H4 (cell line): ENCODE data around the gene NFATC1. TPM values are rescaled to one million over a fixed set of nuclear protein-coding genes. Genes with fewer than 3 reads are reported as not detected.
A peak's percentile ranks its signal among the peaks of the same experiment; 100 is the strongest.
"Not testable (repeated sequence)": the region's sequence is repeated elsewhere in the genome, so short reads cannot be mapped to it uniquely, and the experiment has no call there.

ENCODE experiments used
- DNase-seq: peaks from one replicate; pipeline ENCODE4 v3.0.0-alpha.2; 2015; ENCODE audit warnings: low spot score
- total RNA-seq: library from RNA; depleted of rRNA; stranded (reverse); fragments of >200 nt; shearing (Covaris generic); gene quantifications from 2 replicates; pipeline ENCODE4 v1.2.3, GENCODE V29; 2014

Gene NFATC1
- total RNA-seq, 1 experiment from 2014 or later, result 4.3 TPM

- no peak for DNase-seq
Observed at GRCh38 chr18:79476031-79476917, 80.5 kb downstream of the NFATC1 start.

DNA sequence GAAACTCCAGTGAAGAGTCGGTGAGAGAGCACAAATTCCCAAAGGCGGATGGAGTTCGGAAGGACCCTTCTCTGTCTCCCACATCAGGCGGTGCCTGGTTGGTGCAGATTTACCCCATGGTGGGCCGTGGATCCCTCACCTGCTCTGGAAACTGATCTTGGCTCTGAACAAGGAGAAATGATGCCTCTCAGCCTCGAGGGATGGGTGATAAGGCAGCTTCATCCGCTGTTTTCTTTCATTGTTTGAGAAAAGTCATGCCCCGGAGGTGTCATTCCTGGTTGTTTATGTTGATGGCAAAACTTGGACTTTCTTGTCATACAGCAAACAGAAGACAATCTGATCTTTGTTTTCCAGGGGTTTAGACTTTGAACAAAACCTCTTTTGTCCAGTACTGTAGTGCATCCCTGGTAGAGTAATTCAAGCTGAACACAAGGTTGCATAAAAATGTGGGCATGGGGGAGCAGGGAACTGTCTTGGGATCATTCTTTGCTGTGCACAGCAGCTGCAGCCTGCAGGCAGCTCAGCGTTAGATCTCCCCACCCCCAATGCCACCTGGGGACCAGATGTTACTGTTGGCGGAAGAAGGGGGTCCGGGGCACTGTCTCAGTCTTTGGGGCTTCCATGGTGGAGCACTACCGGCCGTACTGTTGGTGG, 81.3 kb downstream of the NFATC1 start:
- no peak for DNase-seq

- no peak for DNase-seq
Observed at GRCh38 chr18:79477711-79478483, 82.2 kb downstream of the NFATC1 start.

GRCh38 chr18:79478484-79479115, 82.9 kb downstream of the NFATC1 start:
- no peak for DNase-seq

DNA sequence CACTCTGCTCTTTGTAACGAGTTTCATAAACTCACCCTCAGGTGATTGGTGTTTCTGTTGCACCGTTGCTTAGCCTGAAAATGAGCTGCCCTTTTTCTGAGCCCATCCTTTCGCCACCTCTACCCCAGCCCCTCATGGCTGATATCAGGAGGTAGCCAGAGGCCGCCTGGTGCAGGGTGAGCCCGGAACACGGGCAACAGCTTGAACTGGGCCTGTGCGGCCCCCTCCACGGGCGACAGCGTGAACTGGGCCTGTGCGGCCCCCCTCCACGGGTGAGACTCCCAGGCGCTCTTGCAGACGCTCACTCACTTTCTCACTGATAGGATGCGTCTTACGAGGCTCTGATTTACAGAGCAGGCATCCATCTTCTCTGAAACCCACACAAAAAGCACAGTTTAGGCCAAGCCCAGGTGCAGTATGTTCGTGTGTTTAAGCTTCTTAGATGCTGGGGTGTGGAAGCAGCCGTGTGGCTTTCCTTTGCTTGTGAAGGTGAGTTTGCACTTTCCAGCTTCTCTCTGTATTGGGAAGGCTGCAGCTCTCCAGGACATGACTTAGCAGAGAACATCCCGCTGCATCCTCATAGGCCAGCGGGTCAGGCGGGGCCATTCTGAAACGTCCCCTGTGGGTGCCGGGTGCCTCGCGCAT, 83.5 kb downstream of the NFATC1 start:
- DNase-seq, result no peak

DNA sequence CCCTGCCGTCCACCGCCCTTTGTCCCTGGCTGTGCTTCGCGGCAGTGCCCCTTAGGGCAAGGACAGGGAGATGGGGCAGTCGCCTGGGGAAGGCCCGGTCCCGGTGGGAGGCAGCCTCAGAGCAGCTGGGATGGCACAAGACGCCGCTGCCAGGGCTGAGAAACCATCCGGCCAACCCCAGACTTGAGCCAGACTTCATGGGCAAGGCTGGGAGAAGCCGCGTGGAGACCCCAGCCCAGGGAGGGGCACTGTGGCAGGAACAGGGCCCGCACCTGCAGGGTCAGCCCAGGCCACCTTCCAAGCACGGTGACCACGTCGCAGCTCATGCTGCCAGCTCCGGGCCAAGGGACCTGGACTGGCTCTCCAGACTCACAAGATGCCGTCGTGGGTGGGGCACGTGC, 84.0 kb downstream of the NFATC1 start:
- no peak for DNase-seq

DNA sequence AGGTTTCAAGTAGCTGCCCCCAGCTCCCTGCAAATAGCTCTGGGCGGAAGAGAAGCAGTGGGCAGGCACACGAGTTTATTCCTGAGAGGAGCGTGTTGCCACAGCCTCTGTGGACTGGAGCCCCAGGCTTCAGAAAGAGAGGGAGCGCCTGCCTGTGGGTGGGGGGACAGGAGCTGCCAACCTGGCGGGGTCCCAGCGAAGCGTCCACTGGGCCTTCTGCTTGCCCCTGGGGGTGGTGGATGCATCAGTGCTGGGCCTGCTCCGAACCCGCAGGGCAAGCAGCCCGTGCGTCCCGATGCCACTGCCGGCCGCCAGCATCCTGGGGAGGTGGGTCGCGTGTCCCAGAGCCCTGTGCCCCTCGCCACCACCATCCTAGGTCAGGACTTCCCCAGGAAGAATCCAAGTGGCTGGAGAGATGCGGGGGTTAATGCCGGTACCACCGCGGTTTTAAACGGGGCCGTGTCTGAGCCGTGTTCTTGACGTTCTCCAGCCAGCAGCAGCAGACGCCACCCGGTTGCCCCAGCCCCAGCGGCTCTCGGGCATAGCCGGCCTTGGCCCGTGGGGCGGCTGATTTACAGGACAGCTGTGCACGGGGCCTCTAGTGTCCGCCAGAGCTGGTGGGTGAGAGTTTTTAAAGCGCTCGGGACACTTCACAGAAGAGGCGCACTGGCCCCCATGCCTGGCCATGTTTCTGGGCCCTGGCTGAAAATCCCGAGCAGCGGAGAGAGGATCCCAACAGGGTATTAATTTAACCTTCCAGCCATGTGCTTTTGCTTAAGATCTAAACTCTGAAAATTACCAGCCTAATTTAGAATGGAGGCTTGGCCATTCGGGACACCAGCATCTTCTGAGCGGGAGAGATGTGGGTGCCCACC, 84.7 kb downstream of the NFATC1 start:
- no peak for DNase-seq

DNA sequence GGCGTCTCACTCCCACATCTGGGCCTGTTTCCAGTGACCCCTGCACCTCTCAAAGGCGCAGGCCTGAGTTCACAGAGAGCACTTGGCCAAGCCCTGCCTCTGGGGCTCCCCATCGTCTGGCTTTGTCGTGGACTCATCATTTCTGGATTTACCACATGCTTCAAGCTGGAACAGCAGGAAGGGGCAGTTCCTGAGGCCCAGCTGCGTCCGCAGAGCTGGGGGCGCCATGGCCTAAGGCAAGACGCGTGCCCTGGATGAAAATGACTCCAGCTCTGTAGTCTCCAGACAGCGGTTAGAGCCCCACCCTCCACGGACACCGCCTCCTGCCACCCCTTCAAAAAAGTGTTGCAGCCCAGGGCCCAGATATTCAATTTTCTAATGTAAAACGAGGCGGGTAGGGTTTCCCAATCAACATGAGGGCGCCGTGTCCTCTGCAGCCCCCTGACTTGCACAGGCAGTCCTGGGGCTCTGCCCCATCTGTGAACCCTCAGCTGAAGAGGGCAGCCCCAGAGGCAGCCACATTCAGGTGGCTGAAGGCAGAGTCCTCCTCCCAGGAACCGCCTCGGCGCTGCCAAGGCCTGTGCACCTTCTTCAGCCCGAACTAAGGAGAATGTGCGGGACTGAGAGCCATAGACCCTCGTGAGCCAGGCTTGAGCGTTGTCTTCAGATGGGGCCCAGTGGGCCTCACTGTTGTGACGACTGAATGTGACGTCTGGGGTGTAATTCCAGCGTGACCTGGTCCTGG, 85.5 kb downstream of the NFATC1 start:
- DNase-seq, result no peak

DNA sequence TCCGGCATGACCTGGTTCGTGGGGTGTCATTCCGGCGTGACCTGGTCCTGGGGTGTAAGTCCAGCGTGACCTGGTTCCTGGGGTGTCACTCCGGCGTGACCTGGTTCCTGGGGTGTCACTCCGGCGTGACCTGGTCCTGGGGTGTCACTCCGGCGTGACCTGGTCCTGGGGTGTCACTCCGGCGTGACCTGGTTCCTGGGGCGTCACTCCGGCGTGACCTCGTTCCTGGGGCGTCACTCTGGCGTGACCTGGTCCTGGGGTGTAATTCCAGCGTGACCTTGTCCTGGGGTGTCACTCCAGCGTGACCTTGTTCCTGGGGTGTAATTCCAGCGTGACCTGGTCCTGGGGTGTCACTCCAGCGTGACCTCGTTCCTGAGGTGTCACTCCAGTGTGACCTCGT, 87.7 kb downstream of the NFATC1 start:
- DNase-seq, result not testable (repeated sequence)

GRCh38 chr18:79483971-79484491, 88.3 kb downstream of the NFATC1 start:
- DNase-seq, result no peak

GRCh38 chr18:79484661-79485621, 89.2 kb downstream of the NFATC1 start:
- peak; percentile 89 for DNase-seq

GRCh38 chr18:79485788-79486355, 90.1 kb downstream of the NFATC1 start:
- DNase-seq, result peak; percentile 73

- no peak for DNase-seq
Observed at GRCh38 chr18:79486356-79487182, 90.8 kb downstream of the NFATC1 start.

DNA sequence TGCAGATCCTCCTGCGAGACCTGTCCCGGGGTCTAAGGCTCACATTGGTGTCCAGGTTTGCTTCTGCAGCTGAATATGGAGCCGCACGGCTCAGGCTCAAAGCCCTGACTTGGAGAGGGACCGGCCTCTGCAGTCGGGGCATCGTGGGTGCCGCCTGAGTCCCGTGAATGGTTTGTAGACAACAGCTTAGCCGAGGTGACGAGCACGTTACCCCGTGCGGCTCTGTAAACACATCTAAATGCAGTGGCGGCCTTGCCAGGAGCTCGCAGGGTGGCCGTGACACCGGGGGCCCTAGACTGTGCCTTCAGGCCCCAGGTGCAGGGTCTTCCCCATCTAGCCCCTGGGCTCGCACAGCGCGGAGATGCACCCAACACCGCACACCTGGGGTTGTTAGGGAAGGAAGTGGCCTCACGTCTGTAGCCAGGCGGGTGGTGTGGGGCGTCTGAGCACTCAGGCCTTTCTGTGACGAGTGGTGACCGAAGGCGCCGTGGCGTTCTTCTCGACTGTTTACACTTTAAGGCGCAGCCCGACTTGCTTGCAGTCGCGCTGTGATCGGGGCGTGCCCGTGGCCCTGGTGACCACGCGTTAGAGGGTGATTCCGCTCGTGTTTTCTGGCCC, 91.6 kb downstream of the NFATC1 start:
- no peak for DNase-seq

GRCh38 chr18:79487801-79488201, 92.1 kb downstream of the NFATC1 start:
- no peak for DNase-seq

DNA sequence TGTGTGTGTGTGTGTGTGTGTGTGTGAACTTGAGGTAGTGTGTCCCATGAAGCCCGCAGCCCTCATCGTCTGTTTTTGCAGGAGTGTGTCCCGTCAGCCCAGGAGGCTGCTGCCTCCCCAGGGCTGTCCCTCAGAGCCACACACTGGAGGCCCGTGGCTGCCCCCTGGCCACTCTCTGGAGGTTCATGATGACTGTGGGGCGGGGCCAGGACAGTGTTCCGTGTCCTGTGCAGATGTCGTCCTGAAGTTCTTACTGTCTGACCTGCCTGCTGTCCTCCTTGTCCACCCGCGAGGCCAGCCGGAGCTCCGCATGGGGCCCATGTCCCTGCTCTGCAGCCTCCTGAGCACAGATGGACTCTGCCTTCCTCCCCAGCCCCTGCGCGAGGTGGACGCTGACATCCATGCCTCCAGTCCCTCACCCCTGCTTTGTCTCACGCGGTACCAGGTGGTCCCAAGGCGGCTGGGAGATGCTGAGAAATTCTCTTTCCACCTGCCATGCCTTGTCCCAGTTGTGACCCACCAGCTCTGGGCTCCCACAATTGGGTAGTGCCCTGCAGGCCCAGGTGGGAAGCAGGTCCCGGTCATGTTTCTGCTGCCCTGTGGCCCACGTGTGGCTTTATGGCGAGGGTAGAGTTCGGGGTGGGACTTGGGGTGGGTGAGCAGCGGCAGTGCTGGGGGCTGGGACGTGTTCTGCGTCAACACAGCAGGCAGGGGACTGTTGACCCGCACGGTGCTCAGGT, 92.8 kb downstream of the NFATC1 start:
- DNase-seq, result no peak
